Vagina (tissue), 2 donors: ENCODE results near the gene AADAT.

Experiments
- POLR2A ChIP-seq, 2 donors: fragments of 450-650 bp; IDR thresholded peaks; one replicate each; pipeline ENCODE4 v1.6.1; 2017; ENCODE audit warnings: antibody characterized with exemption in 2 of 2, mild to moderate bottlenecking in 2 of 2, moderate library complexity in 2 of 2
- POLR2AphosphoS5 ChIP-seq, 2 donors: sonication (generic); formaldehyde crosslinking; IDR thresholded peaks; one replicate each; pipeline ENCODE4 v1.9.0; 2017; ENCODE audit warnings: antibody characterized with exemption in 2 of 2, mild to moderate bottlenecking in 2 of 2, low read depth in 1 of 2; ENCODE audit not compliant: insufficient read depth in 1 of 2
- TF ChIP-seq, protein P1 (sequence below), 3 experiments: fragments of 450-650 bp in 2 of 3; fragments of 200-600 bp in 1 of 3; sonication (generic) in 1 of 3; IDR thresholded peaks; one replicate each; pipeline ENCODE4 v1.5.1; 2017 to 2019; ENCODE audit warnings: antibody characterized with exemption in 3 of 3, mild to moderate bottlenecking in 2 of 3, moderate library complexity in 2 of 3

DNA sequence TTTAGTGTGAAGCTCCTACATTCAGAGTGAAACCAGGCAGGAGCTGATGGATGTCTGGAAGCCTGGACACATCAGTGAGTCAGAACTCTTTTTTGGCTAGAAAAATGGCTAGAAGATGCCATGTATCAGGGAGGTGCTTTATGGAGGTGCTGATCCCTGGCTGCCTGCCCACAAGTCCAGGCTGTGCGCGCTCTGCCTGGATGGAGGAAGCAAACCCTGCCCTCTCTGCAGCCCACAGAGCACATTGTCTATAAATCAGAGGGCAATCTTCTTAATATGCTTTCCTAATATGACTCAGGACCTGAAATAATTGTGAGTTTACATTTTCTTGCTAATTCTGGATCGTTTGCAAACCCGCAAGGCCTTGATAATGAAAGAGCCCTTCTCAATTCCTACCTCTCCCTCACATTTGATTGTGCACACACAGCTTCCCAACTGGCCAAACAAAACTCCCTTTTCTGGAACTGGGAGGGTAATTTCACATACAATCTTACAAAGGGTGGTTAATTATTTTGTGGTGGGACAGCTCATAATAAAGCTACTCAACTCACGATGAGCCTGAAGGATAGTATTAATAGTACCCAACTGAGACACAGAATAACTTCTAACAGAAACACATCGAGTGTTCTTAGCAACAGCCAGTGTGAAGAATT, 75.3 kb downstream of the AADAT start:
- TF ChIP-seq, protein P1, sequence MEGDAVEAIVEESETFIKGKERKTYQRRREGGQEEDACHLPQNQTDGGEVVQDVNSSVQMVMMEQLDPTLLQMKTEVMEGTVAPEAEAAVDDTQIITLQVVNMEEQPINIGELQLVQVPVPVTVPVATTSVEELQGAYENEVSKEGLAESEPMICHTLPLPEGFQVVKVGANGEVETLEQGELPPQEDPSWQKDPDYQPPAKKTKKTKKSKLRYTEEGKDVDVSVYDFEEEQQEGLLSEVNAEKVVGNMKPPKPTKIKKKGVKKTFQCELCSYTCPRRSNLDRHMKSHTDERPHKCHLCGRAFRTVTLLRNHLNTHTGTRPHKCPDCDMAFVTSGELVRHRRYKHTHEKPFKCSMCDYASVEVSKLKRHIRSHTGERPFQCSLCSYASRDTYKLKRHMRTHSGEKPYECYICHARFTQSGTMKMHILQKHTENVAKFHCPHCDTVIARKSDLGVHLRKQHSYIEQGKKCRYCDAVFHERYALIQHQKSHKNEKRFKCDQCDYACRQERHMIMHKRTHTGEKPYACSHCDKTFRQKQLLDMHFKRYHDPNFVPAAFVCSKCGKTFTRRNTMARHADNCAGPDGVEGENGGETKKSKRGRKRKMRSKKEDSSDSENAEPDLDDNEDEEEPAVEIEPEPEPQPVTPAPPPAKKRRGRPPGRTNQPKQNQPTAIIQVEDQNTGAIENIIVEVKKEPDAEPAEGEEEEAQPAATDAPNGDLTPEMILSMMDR (IDR thresholded peaks at IDR 0.05) = no peak
- TF ChIP-seq POLR2AphosphoS5 (IDR thresholded peaks at IDR 0.05; ENCODE audit: insufficient read depth in 1 of 2, low read depth in 1 of 2) (no peak), POLR2A (IDR thresholded peaks at IDR 0.05) (no peak)
